HepG2 (cell line): ENCODE measurements around the gene KIAA1217. TPM values are rescaled to one million over a fixed set of nuclear protein-coding genes. Genes with fewer than 3 reads are reported as not detected.

Experiments used
- ATAC-seq: fragments of 200-7000 bp; cut with Tn5 transposase; 3 replicates; pipeline ENCODE4 v1.9.1; 2020; ENCODE audit warnings: mild to moderate bottlenecking, moderate library complexity
- BruUV-seq: library from RNA; stranded (reverse); fragments of 400-500 nt; replicated peaks from 2 replicates; lab custom pipeline; 2021; lab: Mats Ljungman, UMichigan
- CTCF ChIA-PET: fragments of 300-600 bp; formaldehyde crosslinking; extraction: SDS; loops from one replicate; lab custom pipeline; 2021; ENCODE audit warnings: low total read pairs, inconsistent platforms, low intra/inter-chr PET ratio; lab: Yijun Ruan, JAX
- POLR2A ChIA-PET: fragments of 350-600 bp; sonication (Branson Sonifier 250); formaldehyde crosslinking; loops from one replicate; lab custom pipeline; 2020; ENCODE audit warnings: antibody characterized with exemption, inconsistent platforms; lab: Yijun Ruan, JAX
- DNase-seq: peaks from one replicate; pipeline ENCODE4 v3.0.0-alpha.2; 2015; ENCODE audit warnings: low spot score
- FAIRE-seq: peaks from 3 replicates; lab custom pipeline; 2011; peaks lifted over from hg19 to GRCh38; lab: Jason Lieb, UNC
- H2AFZ ChIP-seq: one replicate; pipeline ENCODE4 v1.6.1; 2011; ENCODE audit warnings: low read length, inconsistent platforms
- H3K27ac ChIP-seq: fragments of 300-600 bp; 3 replicates; pipeline ENCODE4 v1.8.0; 2011; ENCODE audit warnings: mixed run types, mild to moderate bottlenecking, mixed read lengths, low read length, inconsistent platforms; ENCODE audit not compliant: insufficient read depth; ENCODE audit errors: extremely low read length
- H3K27me3 ChIP-seq, 2 experiments: fragments of 200-600 bp in 1 of 2; 2 replicates in 1 of 2; 3 replicates in 1 of 2; pipeline versions ENCODE4 v1.6.0 to v1.8.0; 2011; ENCODE audit warnings: low read length in 2 of 2, mild to moderate bottlenecking in 2 of 2, moderate library complexity in 2 of 2, inconsistent platforms in 1 of 2; ENCODE audit not compliant: insufficient read depth in 2 of 2, control insufficient read depth in 1 of 2
- H3K36me3 ChIP-seq, 2 experiments: fragments of 200-600 bp in 1 of 2; replicated peaks in 1 of 2; 2 replicates in 1 of 2; 3 replicates in 1 of 2; pipeline versions ENCODE4 v1.5.1 to v1.8.0; 2011; ENCODE audit warnings: low read length in 2 of 2, inconsistent platforms in 1 of 2; ENCODE audit not compliant: insufficient read depth in 2 of 2, control insufficient read depth in 1 of 2
- H3K4me1 ChIP-seq: 2 replicates; pipeline ENCODE4 v1.5.1; 2012; ENCODE audit warnings: low read length, inconsistent platforms; ENCODE audit not compliant: insufficient read depth
- H3K4me2 ChIP-seq: 2 replicates; pipeline ENCODE4 v1.6.0; 2011; ENCODE audit warnings: low read depth, low read length, inconsistent platforms
- H3K4me3 ChIP-seq, 3 experiments: fragments of 200-600 bp in 1 of 3; sonication (generic), shearing (Covaris generic) in 1 of 3; replicated peaks in 1 of 3; 2 replicates each; pipeline ENCODE4 v1.5.1; 2011 to 2016; ENCODE audit warnings: low read length in 3 of 3, inconsistent platforms in 2 of 3, low read depth in 2 of 3, mild to moderate bottlenecking in 2 of 3, control low read depth in 1 of 3, mixed read lengths in 1 of 3; ENCODE audit not compliant: insufficient read depth in 1 of 3
- H3K79me2 ChIP-seq: one replicate; pipeline ENCODE4 v1.6.1; 2011; ENCODE audit warnings: low read length, inconsistent platforms; ENCODE audit not compliant: insufficient read depth
- H3K9ac ChIP-seq: 2 replicates; pipeline ENCODE4 v1.6.0; 2011; ENCODE audit warnings: mild to moderate bottlenecking, low read depth, low read length, inconsistent platforms; ENCODE audit not compliant: insufficient read depth
- H3K9me3 ChIP-seq: 2 replicates; pipeline ENCODE4 v1.5.1; 2012; ENCODE audit warnings: mild to moderate bottlenecking, low read length
- H4K20me1 ChIP-seq: 2 replicates; pipeline ENCODE4 v1.6.0; 2011; ENCODE audit warnings: inconsistent platforms, mild to moderate bottlenecking, low read length, moderate library complexity; ENCODE audit not compliant: insufficient read depth
- POLR2AphosphoS5 ChIP-seq: IDR thresholded peaks from 2 replicates; pipeline ENCODE4 v1.6.1; 2012; ENCODE audit warnings: low read depth, low read length
- SNAPC2 ChIP-seq: sonication (generic); formaldehyde crosslinking; IDR thresholded peaks from 2 replicates; pipeline ENCODE4 v1.8.1; 2022; ENCODE audit warnings: mild to moderate bottlenecking, missing genetic modification reagents
- ZNF646 ChIP-seq: sonication (generic); formaldehyde crosslinking; IDR thresholded peaks from 2 replicates; pipeline ENCODE4 v1.9.0; 2021; ENCODE audit warnings: mild to moderate bottlenecking, missing genetic modification reagents
- WGBS: methylation state at CpG from one replicate; pipeline ENCODE4 v1.1.6; 2017; ENCODE audit warnings: low lambda C conversion rate; 5-methylcytosine and 5-hydroxymethylcytosine counted together
- in situ Hi-C: cut with HindIII; loops from 2 replicates; pipeline ENCODE4 v1.10.0; 2017; ENCODE audit warnings: low pct_unique_long_range_greater_than_20kb; ENCODE audit not compliant: extremely low pct_ligation_motif_present
- intact Hi-C: fragments of 100-400 bp; cut with micrococcal nuclease; formaldehyde crosslinking; loops from one replicate; pipeline ENCODE4 v1.10.0; 2022; ENCODE audit not compliant: unreplicated experiment
- polyA plus RNA-seq, 8 experiments: library from polyadenylated mRNA; depleted of rRNA in 3 of 8; stranded (reverse) in 7 of 8; unstranded in 1 of 8; fragments of >200 nt; fragmentation: Illumina TruSeq in 4 of 8; extraction: Trizol in 4 of 8; gene quantifications; 2 replicates each; pipeline versions ENCODE4 v1.2.1 to v1.2.3, GENCODE V29; 2011 to 2016; ENCODE audit warnings: low read depth in 4 of 8, missing spikeins in 1 of 8, mixed read lengths in 1 of 8; ENCODE audit not compliant: insufficient read depth in 1 of 8
- total RNA-seq, 5 experiments: library from RNA; depleted of rRNA; stranded (reverse); fragments of >200 nt; fragmentation: Illumina TruSeq; extraction: Trizol; gene quantifications; 2 replicates each; pipeline ENCODE4 v1.2.3, GENCODE V29; 2016; ENCODE audit warnings: low read depth in 1 of 5
- TF ChIP-seq, protein P1 (sequence below): sonication (generic); formaldehyde crosslinking; IDR thresholded peaks from 2 replicates; pipeline ENCODE4 v1.5.1; 2020; ENCODE audit warnings: missing genetic modification reagents, mild to moderate bottlenecking, borderline replicate concordance

Gene KIAA1217
- total and polyA plus RNA-seq, 2 of the 13 experiments (the other 11 are each of a cell fraction or from before 2014, with no cell fraction given), result 4.6 to 10.9 TPM

DNA sequence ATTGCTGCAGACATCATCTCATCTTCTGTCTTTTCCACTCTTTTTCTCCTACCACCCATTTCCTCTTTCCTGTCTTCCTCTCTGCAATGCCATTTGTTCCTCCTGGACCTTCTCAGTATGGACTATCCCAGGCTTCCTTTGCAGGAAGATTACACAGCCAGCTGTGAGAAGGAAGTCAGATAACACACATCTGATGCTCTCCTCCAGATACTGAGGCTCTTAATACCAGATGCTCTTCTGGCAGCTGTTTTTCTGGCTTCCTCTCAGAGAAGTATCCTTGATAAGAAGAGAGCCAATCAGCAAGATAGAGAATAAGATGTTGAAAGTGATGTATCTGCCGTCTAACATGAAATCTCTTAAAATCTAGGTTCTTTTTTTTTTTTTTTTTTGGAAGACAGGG is 14.4 kb downstream of the KIAA1217 start:
- in situ Hi-C loops, result no loop called here
- no peak for FAIRE-seq
- POLR2A ChIA-PET, result no interaction called here

More for the DNA sequence above, 14.4 kb downstream of the KIAA1217 start:
- Histone ChIP-seq H3K27ac (no peak overlapping the region), H3K27me3 (no peaks in the 10 kb centered on the region), H3K4me3 (no peak overlapping the region), H4K20me1 (no peaks in the 10 kb centered on the region), H3K79me2 (peaks cover 2% of the 10 kb centered on the region), H3K4me1 (no peaks in the 10 kb centered on the region), H3K9ac (no peak overlapping the region), H3K9me3 (no peaks in the 10 kb centered on the region), H3K4me2 (no peak overlapping the region), H2AFZ (no peak overlapping the region), H3K36me3 (peaks cover 12 to 20% of the 10 kb centered on the region in 2 experiments)
- TF ChIP-seq POLR2AphosphoS5, result no peak
- TF ChIP-seq, protein P1, sequence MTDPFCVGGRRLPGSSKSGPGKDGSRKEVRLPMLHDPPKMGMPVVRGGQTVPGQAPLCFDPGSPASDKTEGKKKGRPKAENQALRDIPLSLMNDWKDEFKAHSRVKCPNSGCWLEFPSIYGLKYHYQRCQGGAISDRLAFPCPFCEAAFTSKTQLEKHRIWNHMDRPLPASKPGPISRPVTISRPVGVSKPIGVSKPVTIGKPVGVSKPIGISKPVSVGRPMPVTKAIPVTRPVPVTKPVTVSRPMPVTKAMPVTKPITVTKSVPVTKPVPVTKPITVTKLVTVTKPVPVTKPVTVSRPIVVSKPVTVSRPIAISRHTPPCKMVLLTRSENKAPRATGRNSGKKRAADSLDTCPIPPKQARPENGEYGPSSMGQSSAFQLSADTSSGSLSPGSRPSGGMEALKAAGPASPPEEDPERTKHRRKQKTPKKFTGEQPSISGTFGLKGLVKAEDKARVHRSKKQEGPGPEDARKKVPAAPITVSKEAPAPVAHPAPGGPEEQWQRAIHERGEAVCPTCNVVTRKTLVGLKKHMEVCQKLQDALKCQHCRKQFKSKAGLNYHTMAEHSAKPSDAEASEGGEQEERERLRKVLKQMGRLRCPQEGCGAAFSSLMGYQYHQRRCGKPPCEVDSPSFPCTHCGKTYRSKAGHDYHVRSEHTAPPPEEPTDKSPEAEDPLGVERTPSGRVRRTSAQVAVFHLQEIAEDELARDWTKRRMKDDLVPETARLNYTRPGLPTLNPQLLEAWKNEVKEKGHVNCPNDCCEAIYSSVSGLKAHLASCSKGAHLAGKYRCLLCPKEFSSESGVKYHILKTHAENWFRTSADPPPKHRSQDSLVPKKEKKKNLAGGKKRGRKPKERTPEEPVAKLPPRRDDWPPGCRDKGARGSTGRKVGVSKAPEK, result no peak
- TF ChIP-seq ZNF646 (CRISPR knock-in tag), result no peak
- no peak for TF ChIP-seq SNAPC2 (CRISPR knock-in tag)
- CTCF ChIA-PET, result no interaction called here
- BruUV-seq, result no TSS peak
- no peak for DNase-seq
- WGBS, result 94% methylated on average over 1 of the region's 1 CpG
- intact Hi-C loops, result no loop called here
- no peak for ATAC-seq
